NCI-H1092 treated with DMSO at 0.1 percent for 48 hours (cell line): Measurements from ENCODE around the gene GIMAP4.
"Not testable (repeated sequence)": the region's sequence is repeated elsewhere in the genome, so short reads cannot be mapped to it uniquely, and the experiment has no call there.

Source experiments
- DNase-seq: peaks from one replicate; lab custom pipeline; 2025; lab: John Stamatoyannopoulos, UW

The GIMAP4 gene

GRCh38 chr7:150580638-150581394 is 13.6 kb downstream of the GIMAP4 start:
- DNase-seq = no peak

- DNase-seq = no peak
Observed at GRCh38 chr7:150585199-150585598, 18.0 kb downstream of the GIMAP4 start.

GRCh38 chr7:150586068-150586784 is 19.0 kb downstream of the GIMAP4 start:
- no peak for DNase-seq

GRCh38 chr7:150586785-150587152 is 19.6 kb downstream of the GIMAP4 start:
- DNase-seq = no peak

GRCh38 chr7:150587551-150587950 is 20.4 kb downstream of the GIMAP4 start:
- DNase-seq = no peak

GRCh38 chr7:150594805-150595204 is 27.6 kb downstream of the GIMAP4 start:
- DNase-seq = no peak

GRCh38 chr7:150595361-150595760 is 28.2 kb downstream of the GIMAP4 start:
- no peak for DNase-seq

GRCh38 chr7:150603600-150603999 is 36.4 kb downstream of the GIMAP4 start:
- not testable (repeated sequence) for DNase-seq

- DNase-seq = no peak
Observed at GRCh38 chr7:150610233-150610632, 43.0 kb downstream of the GIMAP4 start.

GRCh38 chr7:150612925-150613324 is 45.7 kb downstream of the GIMAP4 start:
- no peak for DNase-seq

GRCh38 chr7:150613880-150614279 is 46.7 kb downstream of the GIMAP4 start:
- no peak for DNase-seq

- DNase-seq = not testable (repeated sequence)
Observed at GRCh38 chr7:150614426-150614825, 47.2 kb downstream of the GIMAP4 start.

GRCh38 chr7:150615221-150615755 is 48.1 kb downstream of the GIMAP4 start:
- DNase-seq = not testable (repeated sequence)

- no peak for DNase-seq
Observed at GRCh38 chr7:150620061-150620460, 52.9 kb downstream of the GIMAP4 start.

GRCh38 chr7:150620617-150621371 is 53.6 kb downstream of the GIMAP4 start:
- no peak for DNase-seq

GRCh38 chr7:150621376-150621775 is 54.2 kb downstream of the GIMAP4 start:
- DNase-seq = no peak
